SJSA1 (cell line): ENCODE measurements around the gene HMGB1. TPM values are rescaled to one million over a fixed set of nuclear protein-coding genes. Genes with fewer than 3 reads are reported as not detected.

Experiments
- DNase-seq, 2 experiments: peaks; one replicate each; pipeline ENCODE4 v3.0.0-alpha.2; 2015 to 2020; ENCODE audit warnings: low spot score in 2 of 2, low read depth in 1 of 2
- H3K27ac ChIP-seq: fragments of 250-450 bp; sonication (Bioruptor Pico); 2 replicates; pipeline ENCODE4 v1.5.1; 2020; ENCODE audit warnings: mild to moderate bottlenecking, moderate library complexity
- H3K27me3 ChIP-seq: fragments of 250-450 bp; sonication (Bioruptor Pico); replicated peaks from 2 replicates; pipeline ENCODE4 v1.5.1; 2020; ENCODE audit warnings: mild to moderate bottlenecking, moderate library complexity
- H3K36me3 ChIP-seq: fragments of 250-450 bp; sonication (Bioruptor Pico); 2 replicates; pipeline ENCODE4 v1.5.1; 2020; ENCODE audit warnings: mild to moderate bottlenecking
- H3K4me1 ChIP-seq: fragments of 250-450 bp; sonication (Bioruptor Pico); replicated peaks from 2 replicates; pipeline ENCODE4 v1.6.1; 2021; ENCODE audit warnings: mild to moderate bottlenecking
- H3K4me3 ChIP-seq: fragments of 250-450 bp; sonication (Bioruptor Pico); 2 replicates; pipeline ENCODE4 v1.5.1; 2020; ENCODE audit warnings: mild to moderate bottlenecking
- H3K9me3 ChIP-seq: fragments of 250-450 bp; sonication (Bioruptor Pico); replicated peaks from 2 replicates; pipeline ENCODE4 v1.5.1; 2020; ENCODE audit warnings: mild to moderate bottlenecking
- total RNA-seq: library from RNA; depleted of rRNA; stranded (reverse); fragments of >200 nt; shearing (Covaris generic); gene quantifications from 2 replicates; pipeline ENCODE4 v1.2.3, GENCODE V29; 2014

Gene HMGB1
- total RNA-seq, 1 experiment from 2014 or later: 801 TPM

DNA sequence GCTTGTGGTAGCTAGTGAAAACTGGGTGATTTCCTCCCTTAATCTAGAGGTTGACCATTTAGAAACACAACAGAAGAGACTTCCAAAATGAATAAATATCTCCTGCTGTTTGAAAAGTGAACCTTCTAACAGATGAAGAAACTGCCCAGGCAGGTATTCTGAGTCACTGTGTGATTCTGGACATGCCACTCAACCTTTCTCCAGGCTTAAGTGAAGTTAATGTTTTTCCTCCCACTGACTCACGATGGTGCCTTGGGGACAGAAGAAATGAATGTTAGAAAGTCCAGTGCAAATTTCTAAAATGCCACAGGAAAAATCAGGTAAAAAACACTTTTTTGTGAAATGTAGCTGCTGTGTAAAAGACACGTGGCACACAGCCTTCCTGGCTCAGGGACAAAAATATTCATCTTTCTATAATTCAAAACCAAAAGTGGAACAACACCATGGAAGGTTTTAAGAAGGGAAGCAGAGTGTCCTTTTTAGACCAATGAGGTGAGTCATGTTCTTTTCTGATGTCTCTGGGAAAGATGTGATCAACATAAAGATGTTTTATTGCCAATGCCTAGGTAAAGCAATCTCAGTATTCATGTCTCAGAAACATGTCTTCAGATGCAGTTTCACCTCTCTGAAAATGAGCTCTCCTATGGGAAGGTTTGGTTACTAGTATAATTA is 34.3 kb downstream of the HMGB1 start:
- no peaks in the 10 kb centered on the region for H3K36me3 ChIP-seq
- no peaks in the 10 kb centered on the region for H3K9me3 ChIP-seq
- H3K4me1 ChIP-seq: peaks cover 30% of the 10 kb centered on the region
- H3K27ac ChIP-seq: no peak overlapping the region
- no peak overlapping the region for H3K4me3 ChIP-seq
- DNase-seq: no peak
- no peaks in the 10 kb centered on the region for H3K27me3 ChIP-seq

DNA sequence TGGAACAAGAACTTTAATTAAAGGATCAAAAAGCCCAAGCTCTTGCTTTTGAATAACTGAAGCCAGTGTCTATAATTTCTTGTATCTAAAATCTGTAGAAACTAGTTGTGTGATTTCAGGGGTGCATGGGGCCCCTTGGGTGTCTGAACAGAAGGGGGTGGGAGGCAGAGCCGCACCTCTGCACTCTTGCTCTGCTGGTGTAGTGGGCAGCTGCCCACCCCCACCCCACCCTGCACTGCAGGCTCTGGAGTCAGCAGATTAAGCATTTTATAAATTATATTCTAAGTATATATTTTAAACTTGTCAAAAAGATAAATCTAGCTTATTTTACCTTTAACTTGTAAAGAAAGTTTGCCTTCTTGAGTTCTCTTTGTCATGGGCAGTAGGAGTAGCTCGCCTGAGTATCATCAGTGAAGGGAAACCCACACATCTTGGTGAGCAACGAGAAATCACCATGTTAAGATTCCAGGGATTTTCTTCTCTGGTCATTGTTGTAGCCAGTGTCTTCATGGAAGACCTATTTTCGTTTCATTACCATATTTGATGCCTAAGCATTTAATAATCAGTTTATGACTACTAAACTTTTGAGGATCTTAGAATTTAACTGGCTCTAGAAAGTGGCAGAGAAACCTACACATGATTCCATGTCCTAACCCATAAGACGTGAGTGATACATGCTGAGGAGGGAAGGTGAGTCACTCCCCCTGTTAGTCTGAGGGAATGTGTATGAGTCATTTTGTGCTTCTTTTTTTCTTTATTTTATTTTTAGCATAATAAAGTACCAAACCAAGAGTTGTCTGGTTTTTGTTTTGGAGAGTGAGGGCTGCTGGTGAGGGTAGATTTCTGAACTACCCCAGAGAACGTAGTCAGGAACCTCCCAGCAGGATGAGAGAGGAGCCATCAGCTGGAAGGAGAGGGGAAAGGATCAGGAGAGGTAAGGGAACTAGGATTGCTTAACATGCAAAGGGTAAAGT is 35.7 kb downstream of the HMGB1 start:
- no peaks in the 10 kb centered on the region for H3K27me3 ChIP-seq
- no peak overlapping the region for H3K4me3 ChIP-seq
- peaks cover 30% of the 10 kb centered on the region for H3K4me1 ChIP-seq

DNA sequence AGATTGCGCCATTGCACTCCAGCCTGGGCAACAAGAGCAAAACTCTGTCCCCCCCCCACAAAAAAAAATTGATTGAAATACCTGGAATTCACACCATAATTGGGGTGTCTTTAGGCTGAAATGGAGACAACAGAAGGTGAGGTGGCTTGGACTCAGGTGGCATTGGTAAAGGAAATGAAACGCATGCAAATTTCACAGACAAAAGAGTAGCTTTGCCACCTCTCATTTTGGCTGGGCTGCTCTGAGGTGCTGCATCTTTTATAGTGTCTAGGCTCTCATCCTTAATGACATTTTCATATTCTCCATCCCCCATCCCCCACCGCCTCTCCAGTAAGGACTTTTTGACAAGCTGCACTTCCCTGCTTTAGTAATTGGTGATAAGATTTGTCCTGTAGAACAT is 36.5 kb downstream of the HMGB1 start:
- Histone ChIP-seq H3K4me1 (peaks cover 30% of the 10 kb centered on the region), H3K27ac (no peak overlapping the region), H3K9me3 (no peaks in the 10 kb centered on the region), H3K27me3 (no peaks in the 10 kb centered on the region), H3K36me3 (no peaks in the 10 kb centered on the region), H3K4me3 (no peak overlapping the region)
- DNase-seq: no peak

More for the DNA sequence above, 35.7 kb downstream of the HMGB1 start:
- no peaks in the 10 kb centered on the region for H3K9me3 ChIP-seq
- DNase-seq: peak; percentile 57 to 78
- no peaks in the 10 kb centered on the region for H3K36me3 ChIP-seq
- H3K27ac ChIP-seq: peak overlapping the region; percentile 48

DNA sequence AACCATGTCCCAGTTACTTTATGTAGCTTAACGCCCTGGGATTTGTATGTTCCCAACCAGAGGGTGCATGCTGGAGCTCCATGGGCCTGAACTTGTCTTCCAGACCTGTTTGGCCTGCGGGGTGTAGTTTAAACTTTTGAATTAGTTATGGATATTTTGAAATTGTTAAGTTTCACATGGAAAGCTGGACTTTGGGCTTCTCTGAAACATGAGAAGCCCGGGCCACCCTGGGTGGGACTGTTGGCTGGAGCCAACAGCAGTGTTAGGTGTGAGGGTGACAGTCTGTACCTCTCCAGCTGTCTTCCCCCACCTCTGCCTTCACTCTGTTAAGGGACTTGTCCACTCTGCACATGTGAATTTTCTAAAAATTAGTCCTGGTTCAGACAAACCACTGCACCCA is 41.8 kb downstream of the HMGB1 start:
- Histone ChIP-seq H3K36me3 (no peaks in the 10 kb centered on the region), H3K27me3 (no peaks in the 10 kb centered on the region), H3K4me3 (no peak overlapping the region), H3K27ac (no peak overlapping the region), H3K4me1 (peaks cover 16% of the 10 kb centered on the region), H3K9me3 (no peaks in the 10 kb centered on the region)
- DNase-seq: no peak

DNA sequence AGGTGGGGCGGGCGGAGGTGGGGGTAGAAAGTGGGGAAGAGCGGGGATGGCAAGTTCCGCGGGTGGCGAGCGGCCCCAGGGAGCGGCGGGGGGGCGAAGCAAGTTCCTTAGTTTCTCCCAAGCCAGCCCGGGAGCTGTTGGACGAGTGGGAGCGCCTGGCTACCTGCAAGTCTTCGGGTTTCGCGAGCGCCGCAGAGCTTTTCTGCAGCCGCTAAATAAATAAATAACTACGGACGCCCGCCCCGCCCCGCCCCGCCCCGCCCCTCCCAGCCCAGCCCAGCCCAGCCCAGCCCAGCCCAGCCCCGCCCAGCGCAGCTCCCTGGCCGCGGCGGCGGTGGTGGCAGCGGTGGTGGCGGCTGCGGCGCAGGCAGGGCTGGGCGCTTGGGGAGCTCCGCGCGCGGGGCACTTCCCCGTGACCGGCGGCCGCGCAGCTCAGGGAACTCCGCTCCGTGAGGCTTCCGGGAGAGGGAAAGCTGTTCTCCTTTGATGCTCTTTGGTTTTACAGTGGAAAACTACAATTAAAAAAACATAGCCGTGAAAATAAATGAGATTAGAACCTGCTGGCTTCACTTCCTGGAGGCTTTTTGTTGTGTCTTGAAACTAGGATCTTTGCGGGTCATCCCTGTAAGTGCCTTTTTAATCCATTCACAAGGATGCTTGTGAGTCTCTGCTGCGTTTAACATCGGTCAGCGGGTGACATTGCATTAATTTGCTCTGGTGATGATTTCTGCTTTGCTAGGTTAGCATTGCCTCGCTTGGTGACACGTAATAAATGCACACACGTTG is 43.5 kb downstream of the HMGB1 start, which contains the start of gene UBE2L5:
UBE2L5 (plus strand) TSS at position 440 of the 786 bp plus-strand sequence. CDS start 5,498 bp downstream, outside the sequence.
- peak; percentile 55 to 72 for DNase-seq
- H3K4me1 ChIP-seq: peaks cover 15% of the 10 kb centered on the region
- no peaks in the 10 kb centered on the region for H3K36me3 ChIP-seq
- H3K4me3 ChIP-seq: peak within 1 kb of the TSS; percentile 53
- no peaks in the 10 kb centered on the region for H3K9me3 ChIP-seq
- H3K27me3 ChIP-seq: no peaks in the 10 kb centered on the region
- peak within 1 kb of the TSS; percentile 56 for H3K27ac ChIP-seq

DNA sequence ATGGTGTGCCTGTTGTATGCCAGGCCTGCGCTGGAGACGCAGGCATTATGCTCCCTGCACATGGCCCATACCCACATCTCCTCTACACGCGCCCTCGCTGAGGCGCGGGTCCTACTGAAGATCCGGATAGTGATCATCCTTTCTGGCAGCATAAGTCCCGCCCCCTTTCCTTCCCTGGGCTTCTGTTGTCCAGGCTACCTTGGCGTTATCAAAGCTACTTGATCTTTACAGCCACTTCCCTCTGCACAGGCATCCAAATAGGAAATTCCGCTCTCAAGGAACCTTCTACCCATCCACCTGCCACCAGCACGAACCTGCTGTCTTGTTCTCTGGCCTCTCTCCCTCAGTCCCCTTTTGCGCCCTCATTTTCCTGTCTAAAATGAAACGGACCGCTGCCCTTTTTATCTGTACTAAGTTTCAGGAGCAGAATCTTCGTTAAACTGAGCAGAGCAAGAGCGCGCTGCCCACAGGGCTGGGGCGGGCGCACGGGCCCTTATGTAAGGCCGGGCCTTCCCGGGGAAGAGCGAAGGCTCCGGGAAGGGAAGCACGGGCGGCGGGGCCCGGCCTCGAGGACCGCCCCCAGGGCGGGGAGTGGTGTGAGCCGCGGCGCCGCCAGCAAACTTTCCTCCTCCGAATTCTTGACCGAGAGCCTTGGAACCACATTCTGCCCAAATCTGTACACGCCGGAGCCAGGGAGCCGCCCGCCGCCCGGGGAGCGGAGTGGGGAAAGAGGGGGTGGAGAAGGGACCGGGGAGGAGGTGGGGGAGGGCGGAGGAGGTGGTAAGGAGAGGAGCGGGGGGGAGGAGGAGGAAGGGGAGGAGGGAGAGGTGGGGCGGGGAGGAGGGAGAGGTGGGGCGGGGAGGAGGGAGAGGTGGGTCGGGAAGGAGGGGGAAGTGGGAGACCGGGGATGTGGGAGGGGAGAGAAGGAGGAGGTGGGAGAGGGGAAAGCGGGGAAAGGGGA is 44.4 kb downstream of the HMGB1 start:
- Histone ChIP-seq H3K4me3 (peak overlapping the region; percentile 53), H3K4me1 (peaks cover 15% of the 10 kb centered on the region), H3K27ac (peak overlapping the region; percentile 26), H3K9me3 (no peaks in the 10 kb centered on the region), H3K36me3 (no peaks in the 10 kb centered on the region), H3K27me3 (no peaks in the 10 kb centered on the region)
- peak; percentile 66 to 72 for DNase-seq

DNA sequence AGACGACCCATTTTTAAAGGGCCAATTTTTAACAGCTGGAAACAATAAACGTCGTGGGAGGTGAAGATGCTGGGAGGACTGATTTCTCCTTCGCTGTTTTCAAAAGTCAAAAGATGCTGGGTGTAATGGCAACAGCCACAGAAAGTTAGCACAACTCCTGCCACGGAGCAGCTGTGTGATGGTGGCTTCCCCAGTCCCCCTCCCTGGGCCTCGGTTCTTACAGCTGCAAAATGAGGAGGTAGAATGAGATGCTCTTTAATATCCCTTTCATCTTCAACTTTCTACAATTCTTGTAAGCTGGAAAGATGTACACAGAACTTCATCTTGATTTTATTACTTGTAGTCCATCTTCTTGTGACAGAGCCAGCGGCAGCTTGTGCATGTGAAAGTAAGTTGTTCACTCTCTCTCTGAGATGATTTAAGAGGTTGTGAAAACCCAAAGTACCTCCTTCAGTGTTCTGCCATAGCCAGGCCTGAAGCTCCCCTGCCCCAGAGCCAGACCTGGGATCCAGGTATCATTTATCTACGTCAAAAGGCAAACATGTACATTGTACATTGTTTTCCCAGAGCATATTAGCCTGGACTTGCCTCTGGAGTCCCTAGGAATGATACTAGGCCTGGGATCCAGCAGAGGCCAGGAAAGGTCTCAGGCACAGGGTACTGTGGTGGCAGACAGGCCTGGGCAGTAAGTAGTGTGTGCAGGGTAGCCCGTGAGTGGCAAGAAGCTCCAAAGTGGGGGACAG is 46.8 kb downstream of the HMGB1 start:
- Histone ChIP-seq H3K9me3 (no peaks in the 10 kb centered on the region), H3K27ac (no peak overlapping the region)

DNA sequence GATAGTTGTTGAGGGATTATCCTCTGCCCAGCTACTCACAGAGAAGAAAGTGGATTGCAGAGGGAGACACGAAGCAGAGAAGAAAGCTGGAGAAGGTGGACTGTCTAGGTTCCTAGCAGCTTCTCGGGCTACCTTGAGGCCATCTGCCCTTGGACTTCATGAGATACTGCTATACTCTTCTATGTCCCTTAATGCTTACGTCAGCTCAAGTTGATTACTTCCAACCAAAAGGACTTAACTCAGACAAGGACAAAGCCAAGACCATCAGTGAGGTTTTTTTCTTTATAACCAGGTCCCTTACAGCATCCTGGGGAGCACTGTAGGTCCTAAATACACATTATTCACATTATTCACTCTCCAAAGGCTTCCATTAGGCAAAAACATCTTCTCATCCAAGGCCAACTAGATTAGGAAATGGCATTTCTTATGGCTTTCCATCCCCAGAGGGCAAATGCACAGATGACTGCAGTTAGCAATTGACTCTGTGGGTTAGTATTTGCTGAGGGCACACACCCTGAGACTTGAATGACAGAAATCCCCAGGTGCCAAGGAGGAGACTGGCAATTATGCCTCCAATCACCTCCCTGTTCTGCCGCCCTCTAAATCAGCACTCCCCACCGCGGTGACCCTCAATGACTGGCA is 47.5 kb downstream of the HMGB1 start:
- no peak overlapping the region for H3K4me3 ChIP-seq
- H3K27ac ChIP-seq: no peak overlapping the region
- no peaks in the 10 kb centered on the region for H3K36me3 ChIP-seq
- no peaks in the 10 kb centered on the region for H3K27me3 ChIP-seq
- H3K4me1 ChIP-seq: peaks cover 15% of the 10 kb centered on the region
- no peaks in the 10 kb centered on the region for H3K9me3 ChIP-seq
- DNase-seq: no peak

More for the DNA sequence above, 46.8 kb downstream of the HMGB1 start:
- Histone ChIP-seq H3K4me1 (peaks cover 15% of the 10 kb centered on the region), H3K27me3 (no peaks in the 10 kb centered on the region), H3K36me3 (no peaks in the 10 kb centered on the region), H3K4me3 (no peak overlapping the region)
- DNase-seq: no peak

DNA sequence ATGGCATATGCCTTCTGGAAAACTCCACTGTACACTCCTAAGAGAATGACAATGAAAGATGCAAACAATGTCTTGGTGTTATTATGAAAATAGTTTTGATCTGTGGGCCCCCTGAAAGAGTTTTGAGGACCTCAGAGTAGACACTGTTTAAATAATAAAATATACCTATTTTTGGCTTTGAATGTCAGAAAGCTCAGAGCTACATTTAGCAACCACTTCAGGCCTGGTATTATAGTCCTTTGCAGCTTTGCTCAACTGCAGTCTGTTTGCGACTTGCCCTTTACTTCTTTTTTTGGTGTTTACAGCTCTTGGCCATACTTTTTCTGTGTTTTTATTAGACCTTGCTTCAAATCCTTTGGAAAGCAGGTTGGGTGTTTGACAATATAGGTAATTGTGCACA is 49.3 kb downstream of the HMGB1 start:
- no peaks in the 10 kb centered on the region for H3K27me3 ChIP-seq
- DNase-seq: no peak
- H3K4me3 ChIP-seq: no peak overlapping the region
- no peaks in the 10 kb centered on the region for H3K36me3 ChIP-seq
- H3K9me3 ChIP-seq: no peaks in the 10 kb centered on the region
- no peak overlapping the region for H3K27ac ChIP-seq
- peaks cover 9% of the 10 kb centered on the region for H3K4me1 ChIP-seq

DNA sequence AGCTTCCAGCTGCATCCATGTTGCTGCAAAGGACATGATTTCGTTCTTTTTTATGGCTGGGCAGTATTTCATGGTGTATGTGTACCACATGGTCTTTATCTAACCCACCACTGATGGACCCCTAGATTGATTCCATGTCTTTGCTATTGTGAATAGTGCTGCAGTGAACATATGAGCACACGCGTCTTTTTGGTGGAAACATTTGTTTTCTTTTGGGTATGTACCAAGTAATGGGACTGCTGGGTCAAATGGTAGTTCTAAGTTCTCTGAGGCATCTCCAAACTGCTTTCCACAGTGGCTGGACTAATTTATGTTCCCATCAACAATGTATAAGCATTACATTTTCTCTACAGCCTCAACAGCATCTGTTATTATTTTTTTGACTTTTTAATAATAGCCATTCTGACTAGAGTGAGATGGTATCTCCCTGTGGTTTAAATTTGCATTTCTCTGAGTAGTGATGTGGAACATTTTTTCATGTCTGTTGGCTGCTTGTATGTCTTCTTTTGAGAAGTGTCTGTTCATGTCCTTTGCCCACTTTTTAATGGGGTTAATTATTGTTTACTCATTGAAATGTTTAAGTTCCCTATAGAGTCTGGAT is 50.2 kb downstream of the HMGB1 start:
- peaks cover under 1% of the 10 kb centered on the region; the same call in 1 of the 2 replicates for H3K4me1 ChIP-seq
- no peaks in the 10 kb centered on the region for H3K27me3 ChIP-seq
- H3K9me3 ChIP-seq: no peaks in the 10 kb centered on the region
- no peaks in the 10 kb centered on the region for H3K36me3 ChIP-seq
- no peak overlapping the region for H3K4me3 ChIP-seq
- no peak for DNase-seq
- no peak overlapping the region for H3K27ac ChIP-seq

DNA sequence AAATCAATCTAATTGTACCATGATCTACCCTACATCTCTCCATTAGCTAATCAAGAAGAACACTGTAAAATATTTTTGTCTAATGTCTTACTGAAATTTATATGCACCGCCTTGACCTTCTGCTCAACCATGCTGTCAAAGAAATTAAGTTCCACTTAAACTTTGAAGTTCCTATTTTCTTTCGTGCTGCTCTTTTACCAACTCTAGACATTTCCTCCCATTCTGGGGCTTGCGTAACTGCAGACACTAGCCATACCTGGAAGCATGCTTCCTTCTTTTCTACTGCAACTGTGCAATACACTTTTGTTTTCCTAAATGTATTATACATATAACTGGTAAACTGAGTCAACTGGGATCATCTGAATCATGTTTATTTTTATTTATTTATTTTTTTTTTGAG is 51.9 kb downstream of the HMGB1 start:
- Histone ChIP-seq H3K9me3 (no peaks in the 10 kb centered on the region), H3K4me3 (no peak overlapping the region), H3K36me3 (no peaks in the 10 kb centered on the region), H3K27ac (no peak overlapping the region), H3K4me1 (peaks cover 9% of the 10 kb centered on the region), H3K27me3 (no peaks in the 10 kb centered on the region)
- no peak for DNase-seq
